Kidney epithelial cell (primary cell): ENCODE results near the gene PNMT. TPM values are rescaled to one million over a fixed set of nuclear protein-coding genes. Genes with fewer than 3 reads are reported as not detected.

ENCODE experiments used
- DNase-seq: peaks from one replicate; pipeline ENCODE4 v3.0.0-alpha.2; 2010; ENCODE audit warnings: low read depth
- H3K27me3 ChIP-seq: 2 replicates; pipeline ENCODE4 v1.6.0; 2011; ENCODE audit warnings: low read length; ENCODE audit not compliant: control insufficient read depth, insufficient read depth
- H3K36me3 ChIP-seq: 2 replicates; pipeline ENCODE4 v1.5.1; 2011; ENCODE audit warnings: low read length; ENCODE audit not compliant: control insufficient read depth, insufficient read depth
- H3K4me3 ChIP-seq: 2 replicates; pipeline ENCODE4 v1.5.1; 2011; ENCODE audit warnings: low read depth, mild to moderate bottlenecking, control low read depth, low read length
- CTCF ChIP-seq: IDR thresholded peaks from 2 replicates; pipeline ENCODE4 v1.5.1; 2011; ENCODE audit warnings: mild to moderate bottlenecking, moderate library complexity, low read length, control low read depth, inconsistent platforms; ENCODE audit not compliant: insufficient read depth, poor library complexity, severe bottlenecking
- total RNA-seq: library from RNA; depleted of rRNA; stranded (reverse); fragments of >200 nt; gene quantifications from 2 replicates; pipeline ENCODE4 v1.2.3, GENCODE V29; 2015

PNMT gene
- total RNA-seq, 1 donor from 2014 or later, result not detected

GRCh38 chr17:39660011-39660360, 8.3 kb upstream of the PNMT start:
- DNase-seq, result no peak
- Histone ChIP-seq H3K4me3 (no peak overlapping the region), H3K36me3 (no peaks in the 10 kb centered on the region), H3K27me3 (no peaks in the 10 kb centered on the region)
- no peak for TF ChIP-seq CTCF

- H3K27me3 ChIP-seq, result peaks cover 1% of the 10 kb centered on the region
- no peaks in the 10 kb centered on the region for H3K36me3 ChIP-seq
- TF ChIP-seq CTCF, result no peak
- H3K4me3 ChIP-seq, result no peak overlapping the region
- DNase-seq, result no peak
Measured at GRCh38 chr17:39660397-39661385, 7.6 kb upstream of the PNMT start.

- Histone ChIP-seq H3K27me3 (peaks cover 13% of the 10 kb centered on the region), H3K4me3 (no peak overlapping the region), H3K36me3 (no peaks in the 10 kb centered on the region)
- TF ChIP-seq CTCF, result no peak
- no peak for DNase-seq
Measured at GRCh38 chr17:39661744-39662541, 6.3 kb upstream of the PNMT start.

GRCh38 chr17:39662551-39663339, 5.5 kb upstream of the PNMT start:
- H3K4me3 ChIP-seq, result no peak overlapping the region
- TF ChIP-seq CTCF, result no peak
- peaks cover 20% of the 10 kb centered on the region for H3K27me3 ChIP-seq
- no peak for DNase-seq
- H3K36me3 ChIP-seq, result no peaks in the 10 kb centered on the region

GRCh38 chr17:39663340-39663687, 4.9 kb upstream of the PNMT start:
- H3K4me3 ChIP-seq, result no peak overlapping the region
- TF ChIP-seq CTCF, result no peak

More at GRCh38 chr17:39663340-39663687, 4.9 kb upstream of the PNMT start:
- Histone ChIP-seq H3K36me3 (no peaks in the 10 kb centered on the region), H3K27me3 (peaks cover 25% of the 10 kb centered on the region)
- no peak for DNase-seq
